Measurements from ENCODE around the gene APOA5.
"Not testable (repeated sequence)": the region's sequence is repeated elsewhere in the genome, so short reads cannot be mapped to it uniquely, and the experiment has no call there.

APOA5 gene

DNA sequence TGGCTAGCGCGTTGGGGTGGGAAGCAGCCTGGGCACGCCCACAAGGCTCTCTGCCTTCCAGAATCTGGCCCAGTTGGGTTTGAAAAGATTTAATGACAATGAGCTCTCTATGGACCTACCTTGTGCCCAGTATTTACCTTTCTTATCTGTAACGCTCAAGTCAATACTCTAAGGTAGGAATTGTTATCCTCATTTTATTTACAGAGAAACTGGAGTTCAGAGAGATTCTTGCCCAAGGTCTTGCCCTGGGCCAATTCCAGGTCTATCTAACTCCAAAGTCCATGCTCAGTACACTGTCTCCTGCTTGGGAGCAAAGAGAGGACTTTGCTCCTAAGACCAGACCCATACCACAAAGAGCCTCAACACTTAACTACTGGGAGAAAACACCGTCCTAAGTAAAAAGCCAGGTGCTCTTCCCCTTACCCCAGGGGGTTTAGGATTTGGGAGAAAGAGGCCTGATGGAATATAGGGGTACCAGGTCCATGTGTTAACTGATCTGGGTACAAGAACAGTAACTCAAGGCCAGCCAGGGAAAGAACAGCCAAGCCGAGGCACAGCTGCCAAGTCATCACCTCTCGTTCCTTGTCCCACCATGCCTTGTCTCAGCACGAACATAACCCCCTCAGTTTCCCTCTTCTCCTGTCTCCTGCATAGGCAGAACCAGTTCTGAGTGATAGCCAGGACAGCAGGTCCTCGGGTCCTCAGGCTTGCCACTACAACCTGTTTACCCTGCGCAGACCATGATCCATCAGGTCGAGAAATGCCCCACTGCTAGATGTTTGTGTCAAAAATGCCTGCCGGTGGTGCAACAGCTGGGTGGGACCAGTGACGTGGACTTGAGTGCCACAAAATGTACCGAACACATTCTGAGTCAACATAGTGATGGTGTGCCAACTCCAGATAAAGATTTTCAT, 16.8 kb upstream of the APOA5 start:
- no peak overlapping the region for H3K9ac ChIP-seq (ENCODE audit: insufficient read length)
- H3K36me3 ChIP-seq (ENCODE audit: insufficient read depth, low read length), result no peaks in the 10 kb centered on the region
- no peak for DNase-seq (ENCODE audit: low read depth, low spot score)
- H3K4me3 ChIP-seq, result no peak overlapping the region
- no peak overlapping the region for H3K27ac ChIP-seq
- no peaks in the 10 kb centered on the region for H3K9me3 ChIP-seq (ENCODE audit: low read depth, low read length)
- TF ChIP-seq FOXP2 (optimal IDR thresholded peaks at IDR 0.05; ENCODE audit: control extremely low read depth, extremely low read length, insufficient read depth), result no peak
- no peak for TF ChIP-seq EZH2 (IDR thresholded peaks at IDR 0.05)
- TF ChIP-seq POLR2AphosphoS5 (IDR thresholded peaks at IDR 0.05; ENCODE audit: borderline replicate concordance, low read depth, low read length), result no peak

DNA sequence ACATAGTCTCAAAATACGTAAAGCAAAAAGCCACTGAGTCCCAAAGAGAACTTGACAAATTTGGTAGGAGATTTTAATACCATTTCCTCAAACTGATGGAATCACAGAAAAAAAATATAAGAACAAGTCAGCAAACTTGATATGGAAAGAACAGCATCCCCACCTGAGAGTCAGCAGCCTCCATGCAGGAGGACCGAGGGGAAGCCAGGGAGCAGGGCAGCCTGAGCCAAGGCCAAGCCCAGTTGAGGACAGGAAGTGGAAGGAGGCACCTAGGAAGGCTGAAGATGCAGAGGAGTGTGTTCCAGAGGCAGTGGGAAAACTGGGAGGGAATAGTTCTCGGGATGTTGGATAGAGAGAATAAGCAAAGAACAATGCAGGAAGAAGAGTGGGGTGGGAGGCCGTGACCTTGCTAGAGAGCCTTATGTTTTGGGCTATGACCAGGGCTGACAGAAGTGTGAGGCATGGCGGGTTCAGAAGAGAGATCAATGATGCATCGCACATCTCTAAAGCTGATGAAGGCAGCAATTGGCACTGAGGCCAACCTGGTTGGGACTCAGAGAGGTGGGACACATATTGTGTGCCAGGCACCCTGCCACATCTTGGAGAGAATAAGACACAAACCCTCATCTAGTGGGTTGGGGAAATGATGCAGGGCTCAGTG, 16.1 kb upstream of the APOA5 start:
- no peaks in the 10 kb centered on the region for H3K36me3 ChIP-seq (ENCODE audit: insufficient read depth, low read length)
- DNase-seq (ENCODE audit: low read depth, low spot score), result no peak
- no peak overlapping the region for H3K27ac ChIP-seq
- no peak overlapping the region for H3K4me3 ChIP-seq
- H3K9me3 ChIP-seq (ENCODE audit: low read depth, low read length), result no peaks in the 10 kb centered on the region
- H3K9ac ChIP-seq (ENCODE audit: insufficient read length), result no peak overlapping the region
- TF ChIP-seq EZH2 (IDR thresholded peaks at IDR 0.05), result no peak
- TF ChIP-seq FOXP2 (optimal IDR thresholded peaks at IDR 0.05; ENCODE audit: control extremely low read depth, extremely low read length, insufficient read depth), result no peak
- no peak for TF ChIP-seq POLR2AphosphoS5 (IDR thresholded peaks at IDR 0.05; ENCODE audit: borderline replicate concordance, low read depth, low read length)

DNA sequence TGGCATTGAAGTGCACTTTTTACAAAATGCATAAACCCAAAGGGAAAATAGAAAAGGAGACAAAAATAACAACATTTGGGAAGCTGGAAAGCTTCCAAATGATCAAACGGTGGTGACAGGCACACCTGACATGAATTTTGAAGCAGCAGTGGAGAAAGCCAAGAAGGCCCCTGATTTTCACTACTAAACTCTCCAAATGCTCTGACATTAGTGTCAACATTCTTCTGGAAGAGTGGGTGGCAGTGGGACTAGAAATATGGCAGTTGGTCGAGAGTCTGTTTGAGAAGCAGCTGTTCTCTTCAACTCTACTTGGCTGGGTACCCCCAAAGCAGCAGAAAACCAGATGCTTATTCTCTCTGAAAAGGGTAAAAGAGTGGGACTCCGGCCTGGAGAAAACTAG, 12.3 kb upstream of the APOA5 start:
- TF ChIP-seq EZH2 (IDR thresholded peaks at IDR 0.05) (no peak), FOXP2 (optimal IDR thresholded peaks at IDR 0.05; ENCODE audit: control extremely low read depth, extremely low read length, insufficient read depth) (no peak), POLR2AphosphoS5 (IDR thresholded peaks at IDR 0.05; ENCODE audit: borderline replicate concordance, low read depth, low read length) (no peak)

GRCh38 chr11:116801662-116802061, 10.0 kb upstream of the APOA5 start:
- not testable (repeated sequence) for H3K27ac ChIP-seq; DNase-seq (ENCODE audit: low read depth, low spot score); H3K9ac ChIP-seq (ENCODE audit: insufficient read length); H3K4me3 ChIP-seq; H3K36me3 ChIP-seq (ENCODE audit: insufficient read depth, low read length); H3K9me3 ChIP-seq (ENCODE audit: low read depth, low read length)

More for the DNA sequence above, 12.3 kb upstream of the APOA5 start:
- DNase-seq (ENCODE audit: low read depth, low spot score), result no peak
- no peak overlapping the region for H3K9ac ChIP-seq (ENCODE audit: insufficient read length)
- H3K36me3 ChIP-seq (ENCODE audit: insufficient read depth, low read length), result no peaks in the 10 kb centered on the region
- no peak overlapping the region for H3K4me3 ChIP-seq
- no peak overlapping the region for H3K27ac ChIP-seq
- H3K9me3 ChIP-seq (ENCODE audit: low read depth, low read length), result no peaks in the 10 kb centered on the region

DNA sequence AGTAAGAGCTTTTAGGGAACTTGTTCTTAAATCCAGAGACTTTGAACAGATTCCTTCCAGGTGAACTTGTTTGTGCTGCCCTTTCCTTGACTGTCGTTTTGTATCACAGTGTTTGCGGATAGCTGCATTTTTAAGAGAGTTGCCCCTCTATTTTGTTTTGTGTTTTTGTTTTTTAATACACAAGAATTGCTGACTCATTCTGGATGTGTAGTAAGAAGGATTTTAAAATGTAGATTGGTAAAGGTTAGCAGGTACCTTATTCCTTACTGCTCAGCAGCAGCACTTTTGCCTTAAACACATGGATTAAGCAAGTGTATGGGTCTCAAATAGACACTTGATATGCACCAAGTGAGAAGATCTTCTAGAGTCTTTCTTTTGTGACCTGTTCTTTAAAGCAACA, 8.9 kb upstream of the APOA5 start:
- H3K36me3 ChIP-seq (ENCODE audit: insufficient read depth, low read length), result no peaks in the 10 kb centered on the region
- H3K9me3 ChIP-seq (ENCODE audit: low read depth, low read length), result no peaks in the 10 kb centered on the region
- H3K4me3 ChIP-seq, result no peak overlapping the region
- TF ChIP-seq POLR2AphosphoS5 (IDR thresholded peaks at IDR 0.05; ENCODE audit: borderline replicate concordance, low read depth, low read length), result no peak
- no peak for TF ChIP-seq FOXP2 (optimal IDR thresholded peaks at IDR 0.05; ENCODE audit: control extremely low read depth, extremely low read length, insufficient read depth)
- no peak for TF ChIP-seq EZH2 (IDR thresholded peaks at IDR 0.05)
- H3K9ac ChIP-seq (ENCODE audit: insufficient read length), result no peak overlapping the region
- no peak for DNase-seq (ENCODE audit: low read depth, low spot score)
- no peak overlapping the region for H3K27ac ChIP-seq

- no peaks in the 10 kb centered on the region for H3K36me3 ChIP-seq (ENCODE audit: insufficient read depth, low read length)
- no peak overlapping the region for H3K9ac ChIP-seq (ENCODE audit: insufficient read length)
- no peak for TF ChIP-seq EZH2 (IDR thresholded peaks at IDR 0.05)
- TF ChIP-seq POLR2AphosphoS5 (IDR thresholded peaks at IDR 0.05; ENCODE audit: borderline replicate concordance, low read depth, low read length), result no peak
- TF ChIP-seq FOXP2 (optimal IDR thresholded peaks at IDR 0.05; ENCODE audit: control extremely low read depth, extremely low read length, insufficient read depth), result no peak
- no peak for DNase-seq (ENCODE audit: low read depth, low spot score)
- no peak overlapping the region for H3K4me3 ChIP-seq
- H3K9me3 ChIP-seq (ENCODE audit: low read depth, low read length), result no peaks in the 10 kb centered on the region
- no peak overlapping the region for H3K27ac ChIP-seq
Measured at GRCh38 chr11:116798368-116798767, 6.7 kb upstream of the APOA5 start.

GRCh38 chr11:116797816-116798215, 6.1 kb upstream of the APOA5 start:
- DNase-seq (ENCODE audit: low read depth, low spot score), result no peak
- Histone ChIP-seq H3K9ac (ENCODE audit: insufficient read length) (no peak overlapping the region), H3K36me3 (ENCODE audit: insufficient read depth, low read length) (no peaks in the 10 kb centered on the region), H3K27ac (no peak overlapping the region), H3K9me3 (ENCODE audit: low read depth, low read length) (no peaks in the 10 kb centered on the region), H3K4me3 (no peak overlapping the region)
- no peak for TF ChIP-seq FOXP2 (optimal IDR thresholded peaks at IDR 0.05; ENCODE audit: control extremely low read depth, extremely low read length, insufficient read depth)
- no peak for TF ChIP-seq EZH2 (IDR thresholded peaks at IDR 0.05)
- no peak for TF ChIP-seq POLR2AphosphoS5 (IDR thresholded peaks at IDR 0.05; ENCODE audit: borderline replicate concordance, low read depth, low read length)

- Histone ChIP-seq H3K9ac (ENCODE audit: insufficient read length) (no peak overlapping the region), H3K9me3 (ENCODE audit: low read depth, low read length) (no peaks in the 10 kb centered on the region), H3K27ac (no peak overlapping the region), H3K36me3 (ENCODE audit: insufficient read depth, low read length) (no peaks in the 10 kb centered on the region), H3K4me3 (no peak overlapping the region)
- TF ChIP-seq EZH2 (IDR thresholded peaks at IDR 0.05), result no peak
- no peak for TF ChIP-seq POLR2AphosphoS5 (IDR thresholded peaks at IDR 0.05; ENCODE audit: borderline replicate concordance, low read depth, low read length)
- no peak for TF ChIP-seq FOXP2 (optimal IDR thresholded peaks at IDR 0.05; ENCODE audit: control extremely low read depth, extremely low read length, insufficient read depth)
- DNase-seq (ENCODE audit: low read depth, low spot score), result no peak
Measured at GRCh38 chr11:116796548-116796947, 4.9 kb upstream of the APOA5 start.

Data from SK-N-MC (cell line).